ENCODE measurements around the gene SAMD10. TPM values are rescaled to one million over a fixed set of nuclear protein-coding genes. Genes with fewer than 3 reads are reported as not detected.

SAMD10 gene
- total and polyA plus RNA-seq, 2 experiments from 2014 or later = 20.3 to 36.5 TPM

DNA sequence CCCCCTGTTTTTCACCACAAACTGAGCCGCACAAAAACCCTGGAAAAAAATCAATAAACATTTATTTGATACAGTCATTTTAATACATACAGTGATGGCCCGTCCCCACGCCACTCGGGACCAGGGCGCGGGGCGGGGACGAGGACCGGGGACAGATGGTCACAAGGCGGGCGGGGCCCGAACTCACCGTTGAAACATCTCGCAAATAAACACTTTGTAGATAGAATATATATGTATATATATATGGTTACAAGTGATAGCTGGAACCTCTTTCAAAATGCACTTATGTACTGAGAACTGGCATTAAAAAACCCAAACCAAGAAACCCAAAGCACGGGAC, 22.8 kb downstream of the SAMD10 start:
- TF ChIP-seq, protein P1, sequence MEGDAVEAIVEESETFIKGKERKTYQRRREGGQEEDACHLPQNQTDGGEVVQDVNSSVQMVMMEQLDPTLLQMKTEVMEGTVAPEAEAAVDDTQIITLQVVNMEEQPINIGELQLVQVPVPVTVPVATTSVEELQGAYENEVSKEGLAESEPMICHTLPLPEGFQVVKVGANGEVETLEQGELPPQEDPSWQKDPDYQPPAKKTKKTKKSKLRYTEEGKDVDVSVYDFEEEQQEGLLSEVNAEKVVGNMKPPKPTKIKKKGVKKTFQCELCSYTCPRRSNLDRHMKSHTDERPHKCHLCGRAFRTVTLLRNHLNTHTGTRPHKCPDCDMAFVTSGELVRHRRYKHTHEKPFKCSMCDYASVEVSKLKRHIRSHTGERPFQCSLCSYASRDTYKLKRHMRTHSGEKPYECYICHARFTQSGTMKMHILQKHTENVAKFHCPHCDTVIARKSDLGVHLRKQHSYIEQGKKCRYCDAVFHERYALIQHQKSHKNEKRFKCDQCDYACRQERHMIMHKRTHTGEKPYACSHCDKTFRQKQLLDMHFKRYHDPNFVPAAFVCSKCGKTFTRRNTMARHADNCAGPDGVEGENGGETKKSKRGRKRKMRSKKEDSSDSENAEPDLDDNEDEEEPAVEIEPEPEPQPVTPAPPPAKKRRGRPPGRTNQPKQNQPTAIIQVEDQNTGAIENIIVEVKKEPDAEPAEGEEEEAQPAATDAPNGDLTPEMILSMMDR (IDR thresholded peaks at IDR 0.05; ENCODE audit: low read depth, low read length) = no peak
- Histone ChIP-seq H3K9me3 (ENCODE audit: low read depth) (no peaks in the 10 kb centered on the region), H3K4me3 (peak overlapping the region; percentile 40), H3K4me1 (ENCODE audit: low read depth) (peaks cover 17% of the 10 kb centered on the region), H3K36me3 (peaks cover 13% of the 10 kb centered on the region), H3K27me3 (no peaks in the 10 kb centered on the region), H3K27ac (no peak overlapping the region)
- DNase-seq (ENCODE audit: low read depth in 1 of 2, low spot score in 1 of 2) = no peak

DNA sequence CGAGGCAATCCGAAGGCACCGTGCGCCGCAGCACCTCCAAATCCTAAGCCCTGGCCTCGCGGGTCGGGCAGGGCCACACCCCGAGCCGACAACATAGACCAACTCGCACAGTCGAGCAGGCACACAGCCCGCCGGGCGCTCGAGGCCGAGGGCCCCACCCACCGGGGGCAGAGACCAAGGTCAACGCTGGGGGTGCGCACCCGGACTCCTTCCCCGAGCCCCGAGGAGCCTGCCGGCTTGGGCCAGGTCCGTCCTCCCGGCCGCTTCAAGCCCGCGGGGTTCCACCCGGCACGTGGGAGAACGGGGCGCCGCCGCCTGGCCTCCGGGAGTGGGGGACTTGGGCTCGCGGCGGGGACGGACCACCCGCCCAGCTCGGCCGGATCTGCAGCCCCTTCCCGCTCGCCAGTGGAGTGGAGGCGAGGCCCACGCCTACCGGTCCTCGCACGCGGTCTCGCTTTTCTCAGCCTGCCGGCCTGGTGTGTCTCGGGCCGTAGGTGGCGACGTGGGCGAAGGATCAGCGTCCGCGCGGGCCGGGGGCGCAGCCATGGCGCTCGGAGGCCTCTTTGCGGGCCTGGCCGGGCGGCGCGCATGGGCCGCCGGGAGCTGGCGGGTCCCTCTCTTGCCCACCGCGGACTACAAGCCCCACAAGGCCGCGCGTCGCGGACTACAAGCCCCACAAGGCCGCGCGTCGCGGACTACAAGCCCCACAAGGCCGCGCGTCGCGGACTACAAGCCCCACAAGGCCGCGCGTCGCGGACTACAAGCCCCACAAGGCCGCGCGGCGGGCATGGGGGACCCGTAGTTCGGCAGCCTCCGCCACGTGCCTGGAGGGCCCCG, 23.4 kb downstream of the SAMD10 start, which contains the start of gene UCKL1:
Gene UCKL1 (minus strand): TSS at position 590 of the 837 bp plus-strand sequence. CDS start 44 bp downstream, at position 546.
- peak within 1 kb of the TSS; percentile 98 for H3K4me3 ChIP-seq
- no peaks in the 10 kb centered on the region for H3K9me3 ChIP-seq (ENCODE audit: low read depth)
- DNase-seq (ENCODE audit: low read depth in 1 of 2, low spot score in 1 of 2) = peak; percentile 94 to 95
- peak within 1 kb of the TSS; percentile 96 for H3K27ac ChIP-seq
- no peaks in the 10 kb centered on the region for H3K27me3 ChIP-seq
- H3K4me1 ChIP-seq (ENCODE audit: low read depth) = peaks cover 22% of the 10 kb centered on the region
- peaks cover 9% of the 10 kb centered on the region for H3K36me3 ChIP-seq
- TF ChIP-seq, protein P1 (IDR thresholded peaks at IDR 0.05; ENCODE audit: low read depth, low read length) = no peak

GRCh38 chr20:63955281-63955826, 24.1 kb downstream of the SAMD10 start:
- Histone ChIP-seq H3K4me3 (peak overlapping the region; percentile 98), H3K36me3 (peaks cover 9% of the 10 kb centered on the region), H3K27ac (peak overlapping the region; percentile 96), H3K9me3 (ENCODE audit: low read depth) (no peaks in the 10 kb centered on the region), H3K27me3 (no peaks in the 10 kb centered on the region), H3K4me1 (ENCODE audit: low read depth) (peaks cover 29% of the 10 kb centered on the region)
- DNase-seq (ENCODE audit: low read depth in 1 of 2, low spot score in 1 of 2) = peak; percentile 22 to 52
- TF ChIP-seq, protein P1 (IDR thresholded peaks at IDR 0.05; ENCODE audit: low read depth, low read length) = peak; percentile 50

DNA sequence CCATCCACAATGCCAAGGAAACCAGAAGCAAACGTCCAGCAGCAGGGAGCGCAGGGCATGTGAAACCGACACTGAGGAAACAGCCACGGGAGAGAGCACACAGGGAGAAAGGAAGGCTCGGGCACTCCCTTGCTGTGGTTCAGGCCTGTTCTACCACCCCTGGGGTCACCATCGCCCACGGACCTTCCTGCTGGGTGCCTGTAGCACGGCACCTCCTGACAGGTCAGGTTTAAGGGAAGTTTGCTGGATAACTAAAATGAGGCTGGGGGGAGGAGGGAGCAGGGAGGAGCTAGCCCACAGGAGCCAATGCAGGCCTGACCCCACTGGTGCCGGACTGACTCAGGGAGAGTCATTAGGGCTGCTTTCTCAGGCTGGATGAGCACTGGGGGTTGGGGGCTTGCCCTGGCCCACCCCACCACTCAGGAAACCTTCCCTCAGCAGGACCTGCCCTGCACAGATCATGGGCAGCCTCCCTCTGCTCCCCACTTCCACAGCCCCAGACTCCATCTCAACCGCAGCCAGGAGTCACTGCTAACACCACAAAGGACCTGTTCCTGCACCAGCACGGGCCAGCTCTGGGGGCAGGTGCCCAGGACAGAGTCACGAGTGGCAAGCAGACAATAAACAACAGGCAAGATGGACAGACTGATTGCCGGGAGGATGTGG, 25.5 kb downstream of the SAMD10 start:
- H3K4me1 ChIP-seq (ENCODE audit: low read depth) = peaks cover 42% of the 10 kb centered on the region
- no peak for DNase-seq (ENCODE audit: low read depth in 1 of 2, low spot score in 1 of 2)
- peaks cover 4% of the 10 kb centered on the region for H3K36me3 ChIP-seq
- H3K4me3 ChIP-seq = no peak overlapping the region
- no peaks in the 10 kb centered on the region for H3K27me3 ChIP-seq
- TF ChIP-seq, protein P1 (IDR thresholded peaks at IDR 0.05; ENCODE audit: low read depth, low read length) = no peak
- H3K27ac ChIP-seq = peak overlapping the region; percentile 96
- no peaks in the 10 kb centered on the region for H3K9me3 ChIP-seq (ENCODE audit: low read depth)

DNA sequence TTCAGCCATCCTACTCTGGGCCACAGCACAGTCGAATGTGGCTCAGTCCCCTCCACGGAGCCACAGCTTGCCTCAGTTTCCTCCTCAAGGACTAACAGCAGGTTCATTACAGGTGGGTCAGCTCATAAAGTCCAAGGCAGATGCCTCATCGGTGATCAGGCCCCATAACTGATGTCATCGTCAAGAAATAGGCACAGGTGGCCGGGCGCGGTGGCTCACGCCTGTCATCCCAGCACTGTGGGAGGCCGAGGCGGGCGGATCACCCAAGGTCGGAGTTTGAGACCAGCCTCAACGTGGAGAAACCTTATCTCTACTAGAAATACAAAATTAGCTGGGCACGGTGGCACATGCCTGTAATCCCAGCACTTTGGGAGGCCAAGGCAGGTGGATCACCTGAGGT, 26.7 kb downstream of the SAMD10 start:
- TF ChIP-seq, protein P1 (IDR thresholded peaks at IDR 0.05; ENCODE audit: low read depth, low read length) = no peak
- Histone ChIP-seq H3K27me3 (no peaks in the 10 kb centered on the region), H3K27ac (no peak overlapping the region), H3K36me3 (no peaks in the 10 kb centered on the region), H3K4me3 (no peak overlapping the region), H3K9me3 (ENCODE audit: low read depth) (no peaks in the 10 kb centered on the region), H3K4me1 (ENCODE audit: low read depth) (peaks cover 42% of the 10 kb centered on the region)
- DNase-seq (ENCODE audit: low read depth in 1 of 2, low spot score in 1 of 2) = no peak

Data from cardiac muscle cell (in vitro differentiated cells and primary cell).